LNCAP (cell line): ENCODE measurements around the gene METTL22.

Source experiments
- TF ChIP-seq, protein P1 (sequence below): fragments of 450-650 bp; IDR thresholded peaks from 2 replicates; pipeline ENCODE4 v1.5.1; 2017; ENCODE audit warnings: mild to moderate bottlenecking

METTL22 gene

DNA sequence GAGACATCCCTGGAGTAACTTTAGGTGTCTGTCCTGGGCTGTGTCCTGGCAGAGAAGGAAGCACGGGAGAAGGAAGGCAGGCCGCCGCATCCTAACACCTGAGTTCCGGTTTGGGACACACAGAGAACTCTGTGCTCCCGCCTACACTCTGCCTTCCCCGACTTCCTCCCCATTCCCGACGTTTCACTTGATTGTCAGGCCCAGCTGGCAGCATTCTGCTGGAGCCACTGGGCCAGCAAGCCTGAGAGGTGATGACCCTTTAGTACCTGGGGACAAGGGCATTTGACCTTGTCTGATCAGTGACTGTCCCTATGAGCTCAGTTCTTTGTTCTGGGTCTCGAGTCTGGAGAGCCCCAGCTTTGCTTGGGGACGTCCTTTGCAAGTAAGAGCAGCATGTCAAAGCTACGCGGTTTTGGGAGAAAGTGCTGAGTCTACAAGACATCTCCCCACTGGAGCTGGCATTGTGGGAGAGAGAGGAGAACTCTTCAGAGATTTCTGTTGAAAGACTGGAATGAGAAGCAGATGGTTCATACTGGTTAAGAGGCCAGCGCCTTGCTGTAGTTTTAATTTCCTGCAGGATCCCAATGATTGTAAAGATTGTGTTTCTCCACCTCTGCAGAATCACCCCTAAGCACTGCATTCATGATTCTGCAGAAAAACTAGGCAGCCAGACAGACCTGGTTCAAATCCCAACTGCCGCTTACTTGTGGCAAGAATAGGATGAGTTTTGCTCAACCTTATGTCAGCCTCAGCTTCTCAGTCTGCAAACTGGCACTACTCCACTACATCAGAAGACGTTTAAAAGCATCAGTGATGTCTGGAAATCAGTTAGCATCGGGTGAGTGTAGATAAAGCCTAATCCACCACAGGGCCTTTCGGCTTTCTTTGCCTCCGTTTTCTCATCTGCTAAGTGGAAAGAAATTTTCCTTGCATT lies 73.6 kb downstream of the METTL22 start:
- TF ChIP-seq, protein P1, sequence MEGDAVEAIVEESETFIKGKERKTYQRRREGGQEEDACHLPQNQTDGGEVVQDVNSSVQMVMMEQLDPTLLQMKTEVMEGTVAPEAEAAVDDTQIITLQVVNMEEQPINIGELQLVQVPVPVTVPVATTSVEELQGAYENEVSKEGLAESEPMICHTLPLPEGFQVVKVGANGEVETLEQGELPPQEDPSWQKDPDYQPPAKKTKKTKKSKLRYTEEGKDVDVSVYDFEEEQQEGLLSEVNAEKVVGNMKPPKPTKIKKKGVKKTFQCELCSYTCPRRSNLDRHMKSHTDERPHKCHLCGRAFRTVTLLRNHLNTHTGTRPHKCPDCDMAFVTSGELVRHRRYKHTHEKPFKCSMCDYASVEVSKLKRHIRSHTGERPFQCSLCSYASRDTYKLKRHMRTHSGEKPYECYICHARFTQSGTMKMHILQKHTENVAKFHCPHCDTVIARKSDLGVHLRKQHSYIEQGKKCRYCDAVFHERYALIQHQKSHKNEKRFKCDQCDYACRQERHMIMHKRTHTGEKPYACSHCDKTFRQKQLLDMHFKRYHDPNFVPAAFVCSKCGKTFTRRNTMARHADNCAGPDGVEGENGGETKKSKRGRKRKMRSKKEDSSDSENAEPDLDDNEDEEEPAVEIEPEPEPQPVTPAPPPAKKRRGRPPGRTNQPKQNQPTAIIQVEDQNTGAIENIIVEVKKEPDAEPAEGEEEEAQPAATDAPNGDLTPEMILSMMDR = no peak

GRCh38 chr16:8696880-8697279 lies 75.4 kb downstream of the METTL22 start:
- TF ChIP-seq, protein P1 = no peak

GRCh38 chr16:8697965-8698364 lies 76.5 kb downstream of the METTL22 start:
- TF ChIP-seq, protein P1 = no peak
